ENCODE results near the gene SHISA4.

GRCh38 chr1:201939574-201939973, 50.9 kb downstream of the SHISA4 start:
- TF ChIP-seq CTCF (IDR thresholded peaks at IDR 0.05) (no peak), ZNF121 (CRISPR knock-in tag; IDR thresholded peaks at IDR 0.05) (no peak), TEAD4 (CRISPR knock-in tag; IDR thresholded peaks at IDR 0.05) (no peak)
